Activated CD4-positive, alpha-beta T cell treated with anti-CD3 and anti-CD28 coated beads for 24 hours (primary cell): ENCODE measurements around the gene AKAP8.

Experiments
- DNase-seq, 2 donors: peaks; one replicate each; pipeline ENCODE4 v3.0.0-alpha.2; 2020; ENCODE audit warnings: low read depth in 2 of 2

The AKAP8 gene

DNA sequence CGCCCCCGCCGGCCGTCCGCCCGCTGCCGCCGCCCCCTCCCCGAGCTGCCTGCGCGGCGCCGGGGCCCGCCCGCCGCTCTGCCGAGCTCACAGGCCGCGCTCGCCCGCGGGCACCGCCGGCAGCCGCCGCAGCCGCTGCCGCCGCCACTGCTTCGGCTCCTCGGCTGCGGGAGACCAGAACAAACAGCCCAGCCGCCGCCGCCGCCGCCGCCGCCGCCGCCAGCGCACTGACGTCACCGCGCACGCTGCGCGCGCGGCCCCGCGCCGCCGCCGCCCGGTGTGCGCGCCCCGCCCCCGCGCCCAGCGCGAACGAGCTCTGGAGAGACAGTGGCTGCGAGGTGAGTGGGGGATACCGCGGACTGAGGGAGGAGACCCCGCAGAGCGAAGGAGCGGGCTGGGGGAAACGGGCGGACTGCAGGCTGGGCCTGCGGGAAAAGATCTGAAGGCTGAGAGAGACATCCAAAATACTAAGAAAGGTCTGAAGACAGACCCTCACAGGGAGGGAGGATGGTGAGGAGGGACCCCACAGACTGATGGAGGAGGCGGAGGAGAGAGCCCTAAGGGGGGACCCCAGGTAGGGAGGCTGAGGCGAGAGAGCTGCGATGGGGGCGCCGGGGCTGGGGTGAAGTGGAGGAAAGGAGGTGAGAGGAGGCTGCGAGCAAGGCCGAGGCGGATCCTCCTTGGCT, 47.1 kb downstream of the AKAP8 start, which contains the start of gene BRD4:
Gene BRD4, minus strand, starts transcription at position 229 of the 686 bp plus-strand sequence. CDS start 59,440 bp downstream, outside the sequence.
- DNase-seq: peak; percentile 66 to 67

- DNase-seq: peak; percentile 43
Measured at GRCh38 chr19:15331419-15332310, 47.9 kb downstream of the AKAP8 start.

- no peak for DNase-seq
Measured at GRCh38 chr19:15330801-15331418, 48.7 kb downstream of the AKAP8 start.

- no peak for DNase-seq
Measured at GRCh38 chr19:15328312-15328711, 51.3 kb downstream of the AKAP8 start.

- no peak for DNase-seq
Measured at GRCh38 chr19:15324791-15325519, 54.6 kb downstream of the AKAP8 start.

GRCh38 chr19:15323496-15324235, 55.9 kb downstream of the AKAP8 start:
- no peak for DNase-seq

GRCh38 chr19:15321739-15322138, 57.8 kb downstream of the AKAP8 start:
- no peak for DNase-seq

- no peak for DNase-seq
Measured at GRCh38 chr19:15320116-15320515, 59.5 kb downstream of the AKAP8 start.

DNA sequence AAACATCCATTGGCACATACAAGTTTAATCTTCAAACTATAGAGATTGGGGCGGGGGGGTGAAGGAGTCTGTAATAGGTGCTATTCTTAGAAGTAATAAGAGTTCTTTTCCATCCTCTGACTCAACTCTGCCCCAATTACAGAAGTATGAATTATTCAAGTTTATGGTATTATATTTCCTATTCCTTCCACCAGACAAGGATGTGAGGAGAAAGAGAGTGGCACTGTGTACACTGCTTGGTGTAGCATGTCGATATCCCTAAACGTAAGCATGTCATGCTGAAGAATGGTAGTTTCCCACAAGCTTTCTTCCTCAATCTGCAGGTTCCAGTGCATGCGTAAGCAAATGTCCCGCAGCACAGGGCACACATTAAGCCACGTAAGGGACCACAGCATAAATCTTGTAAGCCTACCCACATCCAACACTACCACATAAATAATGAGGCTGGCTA, 61.3 kb downstream of the AKAP8 start:
- DNase-seq: no peak

DNA sequence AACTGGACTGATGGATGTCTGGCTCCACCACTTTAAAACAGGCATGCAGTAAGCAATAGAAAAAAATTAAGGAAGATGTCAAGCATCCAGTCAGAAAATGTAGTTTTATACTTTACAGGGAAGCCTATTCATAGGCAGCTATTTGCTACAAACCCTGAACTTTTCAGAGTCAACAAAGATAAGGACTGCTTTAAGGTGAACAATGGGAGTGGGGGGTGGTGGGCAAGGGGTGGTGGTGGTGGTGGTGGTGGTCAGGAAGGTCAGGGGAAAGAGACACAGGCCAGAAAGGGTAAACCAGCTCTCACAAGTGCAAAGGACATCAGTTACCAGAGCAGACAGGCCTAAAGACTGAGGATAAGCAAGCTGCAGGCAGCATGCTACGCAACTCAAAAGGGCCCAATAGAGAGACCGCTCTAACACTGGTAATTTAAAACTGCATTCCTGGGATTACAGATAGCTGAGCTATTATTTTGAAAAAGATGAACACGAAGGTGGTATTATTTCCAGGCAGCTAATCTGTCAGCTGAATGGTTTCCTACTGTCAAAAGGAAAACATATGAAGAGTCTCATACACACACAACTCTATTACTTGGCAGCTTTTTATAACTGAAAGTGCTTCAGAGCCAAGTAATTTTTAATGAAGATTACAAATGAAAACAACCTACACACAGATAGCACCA, 62.1 kb downstream of the AKAP8 start:
- DNase-seq: no peak

GRCh38 chr19:15316498-15316897, 63.1 kb downstream of the AKAP8 start:
- DNase-seq: no peak

DNA sequence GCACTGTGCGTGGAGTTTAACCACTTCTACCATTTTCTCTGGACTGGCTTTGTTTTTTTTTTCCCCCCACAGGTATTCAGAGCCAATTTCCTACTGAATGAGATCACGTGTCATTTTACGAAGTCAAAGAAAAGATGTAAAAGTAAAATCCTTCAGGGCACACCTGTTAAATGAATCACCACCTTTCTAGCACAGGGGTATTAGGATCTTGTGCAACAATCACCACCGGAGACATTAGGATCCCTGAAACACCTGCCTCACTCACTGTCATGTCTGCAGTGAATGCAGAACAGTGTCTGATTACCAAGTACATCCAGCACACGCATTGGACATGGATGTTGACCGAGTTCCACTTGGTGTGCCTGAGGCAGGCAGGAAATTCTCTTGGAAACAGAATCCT, 64.5 kb downstream of the AKAP8 start:
- DNase-seq: no peak

GRCh38 chr19:15313649-15314279, 65.8 kb downstream of the AKAP8 start:
- no peak for DNase-seq

DNA sequence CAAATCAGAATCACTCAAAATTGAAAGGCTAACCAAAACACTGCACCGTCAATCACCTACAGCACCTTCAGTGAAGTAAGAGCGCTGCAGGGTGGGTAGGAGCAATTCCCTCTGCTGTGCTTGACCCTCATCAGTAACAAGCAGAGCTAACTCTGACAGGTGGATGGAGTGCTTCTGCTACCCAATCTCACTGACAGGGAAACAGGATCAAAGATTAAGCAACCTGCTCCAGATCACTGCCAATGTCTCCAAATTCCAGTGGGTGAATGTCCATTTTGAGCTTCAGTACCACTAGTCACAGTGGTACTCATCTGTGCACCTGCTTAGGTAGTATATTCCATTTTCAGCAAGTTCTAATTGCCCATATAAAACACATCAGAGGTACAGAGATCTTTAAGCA, 72.4 kb downstream of the AKAP8 start:
- DNase-seq: no peak

- no peak for DNase-seq
Measured at GRCh38 chr19:15305582-15306334, 73.8 kb downstream of the AKAP8 start.

DNA sequence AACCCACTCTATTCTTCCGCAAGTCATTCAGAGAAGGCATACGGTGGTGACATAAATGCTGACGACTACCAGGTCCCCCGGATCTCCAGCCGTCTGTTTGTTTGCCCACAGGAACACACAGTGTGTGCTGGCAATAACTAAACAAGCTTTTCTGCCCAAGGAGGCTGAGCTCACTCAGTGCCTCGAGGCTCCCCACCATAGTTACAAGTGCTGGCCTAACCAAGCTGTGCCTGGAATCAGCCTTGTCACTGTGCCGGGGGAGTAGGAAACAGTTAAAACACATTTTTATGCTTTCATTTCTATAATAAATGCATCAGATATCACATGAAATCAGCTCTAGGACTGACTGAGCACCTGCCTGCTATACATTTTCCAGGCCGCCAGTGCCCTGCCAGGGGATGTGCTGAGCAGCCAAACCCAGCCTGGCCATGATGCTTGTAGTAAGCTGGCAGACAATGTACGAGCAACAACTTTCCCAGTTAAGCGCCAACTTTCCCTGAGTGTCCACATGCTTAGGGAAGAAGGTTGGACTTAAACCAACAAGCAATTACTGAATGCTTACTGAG, 75.4 kb downstream of the AKAP8 start:
- no peak for DNase-seq
